HepG2 (cell line): Measurements from ENCODE around the gene SYPL2.

Experiments
- CEBPB ChIP-seq: IDR thresholded peaks from 2 replicates; pipeline ENCODE4 v1.6.1; 2011; ENCODE audit warnings: low read depth, low read length, improper control_type of control experiment, borderline replicate concordance
- CREB1 ChIP-seq, 2 experiments: fragments of 450-650 bp in 1 of 2; IDR thresholded peaks; 2 replicates each; pipeline ENCODE4 v1.6.1; 2016 to 2017; ENCODE audit warnings: control low read depth in 1 of 2, mild to moderate bottlenecking in 1 of 2, missing compliant biosample characterization in 1 of 2, missing genetic modification characterization in 1 of 2
- CREM ChIP-seq, 2 experiments: sonication (generic) in 1 of 2; formaldehyde crosslinking in 1 of 2; IDR thresholded peaks; 2 replicates each; pipeline versions ENCODE4 v1.4.0 to v1.6.1; 2016 to 2020; ENCODE audit warnings: antibody characterized with exemption in 1 of 2, mild to moderate bottlenecking in 1 of 2, missing genetic modification reagents in 1 of 2
- CTCF ChIP-seq: sonication (generic); formaldehyde crosslinking; IDR thresholded peaks from 2 replicates; pipeline ENCODE4 v1.5.0; 2020; ENCODE audit warnings: mild to moderate bottlenecking, missing genetic modification reagents, moderate library complexity
- EZH2 ChIP-seq: conservative IDR thresholded peaks from 2 replicates; pipeline ENCODE4 v1.6.1; 2012; ENCODE audit warnings: mild to moderate bottlenecking, low read depth, low read length, moderate library complexity
- GATA4 ChIP-seq: sonication (generic); IDR thresholded peaks from 2 replicates; pipeline ENCODE4 v1.6.1; 2016; ENCODE audit warnings: antibody characterized with exemption, low read depth, borderline replicate concordance
- POLR2AphosphoS5 ChIP-seq: IDR thresholded peaks from 2 replicates; pipeline ENCODE4 v1.6.1; 2012; ENCODE audit warnings: low read depth, low read length
- SRF ChIP-seq: IDR thresholded peaks from 2 replicates; pipeline ENCODE4 v1.6.1; 2011; ENCODE audit warnings: mild to moderate bottlenecking, low read depth, low read length, moderate library complexity
- TRAFD1 ChIP-seq: sonication (generic); formaldehyde crosslinking; IDR thresholded peaks from 2 replicates; pipeline ENCODE4 v1.5.1; 2020; ENCODE audit warnings: missing genetic modification reagents, mild to moderate bottlenecking, borderline replicate concordance
- ZKSCAN5 ChIP-seq: sonication (generic); formaldehyde crosslinking; IDR thresholded peaks from 2 replicates; pipeline ENCODE4 v1.5.1; 2020; ENCODE audit warnings: mild to moderate bottlenecking, missing genetic modification reagents
- TF ChIP-seq, protein P1 (sequence below): sonication (generic); formaldehyde crosslinking; IDR thresholded peaks from 2 replicates; pipeline ENCODE4 v1.4.0; 2020; ENCODE audit warnings: missing genetic modification reagents

GRCh38 chr1:109501644-109502363 lies 35.5 kb downstream of the SYPL2 start:
- TF ChIP-seq CREM (IDR thresholded peaks at IDR 0.05), result no peak
- no peak for TF ChIP-seq CREM (CRISPR knock-in tag; IDR thresholded peaks at IDR 0.05)
- TF ChIP-seq, protein P1, sequence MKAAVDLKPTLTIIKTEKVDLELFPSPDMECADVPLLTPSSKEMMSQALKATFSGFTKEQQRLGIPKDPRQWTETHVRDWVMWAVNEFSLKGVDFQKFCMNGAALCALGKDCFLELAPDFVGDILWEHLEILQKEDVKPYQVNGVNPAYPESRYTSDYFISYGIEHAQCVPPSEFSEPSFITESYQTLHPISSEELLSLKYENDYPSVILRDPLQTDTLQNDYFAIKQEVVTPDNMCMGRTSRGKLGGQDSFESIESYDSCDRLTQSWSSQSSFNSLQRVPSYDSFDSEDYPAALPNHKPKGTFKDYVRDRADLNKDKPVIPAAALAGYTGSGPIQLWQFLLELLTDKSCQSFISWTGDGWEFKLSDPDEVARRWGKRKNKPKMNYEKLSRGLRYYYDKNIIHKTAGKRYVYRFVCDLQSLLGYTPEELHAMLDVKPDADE (CRISPR knock-in tag), result no peak
- no peak for TF ChIP-seq CTCF
- TF ChIP-seq CEBPB, result no peak
- no peak for TF ChIP-seq GATA4
- no peak for TF ChIP-seq TRAFD1 (CRISPR knock-in tag)
- no peak for TF ChIP-seq EZH2
- no peak for TF ChIP-seq POLR2AphosphoS5
- no peak for TF ChIP-seq SRF
- TF ChIP-seq CREB1 (IDR thresholded peaks at IDR 0.05), result no peak
- no peak for TF ChIP-seq CREB1 (CRISPR knock-in tag; IDR thresholded peaks at IDR 0.05)
- TF ChIP-seq ZKSCAN5, result no peak
